Measurements from ENCODE around the gene CYRIA.

GRCh38 chr2:16655905-16656642 lies 9.6 kb downstream of the CYRIA start:
- TF ChIP-seq CTCF (IDR thresholded peaks at IDR 0.05) (no peak), EZH2 (IDR thresholded peaks at IDR 0.05) (no peak), EZH2phosphoT487 (IDR thresholded peaks at IDR 0.05) (no peak)

All from neural progenitor cell (in vitro differentiated cells).